Heart right ventricle (tissue), 16 donors: ENCODE data around the gene MEF2C. TPM values are rescaled to one million over a fixed set of nuclear protein-coding genes. Genes with fewer than 3 reads are reported as not detected.

Experiments
- ATAC-seq, 8 donors: fragments of 200-7000 bp; cut with Tn5 transposase; one replicate each; pipeline ENCODE4 v1.9.1; 2020; ENCODE audit warnings: mild to moderate bottlenecking in 8 of 8, moderate library complexity in 8 of 8, moderate number of reproducible peaks in 1 of 8
- DNase-seq, 2 donors: peaks; one replicate each; pipeline ENCODE4 v3.0.0-alpha.2; 2020
- H3K27ac ChIP-seq, 10 donors: fragments of 200-600 bp; sonication (generic) in 2 of 10; one replicate each; pipeline versions ENCODE4 v1.5.0 to v1.8.0; 2020 to 2022; ENCODE audit warnings: mild to moderate bottlenecking in 3 of 10
- H3K27me3 ChIP-seq, 7 donors: fragments of 200-600 bp; one replicate each; pipeline ENCODE4 v1.8.0; 2021 to 2022; ENCODE audit warnings: mild to moderate bottlenecking in 2 of 7
- H3K36me3 ChIP-seq, 9 donors: fragments of 200-600 bp; sonication (generic) in 1 of 9; one replicate each; pipeline versions ENCODE4 v1.5.0 to v1.8.0; 2020 to 2022; ENCODE audit warnings: mild to moderate bottlenecking in 2 of 9
- H3K4me1 ChIP-seq, 9 donors: fragments of 200-600 bp; sonication (generic) in 1 of 9; one replicate each; pipeline versions ENCODE4 v1.5.0 to v1.8.0; 2020 to 2022; ENCODE audit warnings: mild to moderate bottlenecking in 4 of 9
- H3K4me3 ChIP-seq, 10 donors: fragments of 200-600 bp; sonication (generic) in 2 of 10; one replicate each; pipeline versions ENCODE4 v1.5.0 to v1.8.0; 2020 to 2022; ENCODE audit warnings: mild to moderate bottlenecking in 7 of 10, moderate library complexity in 2 of 10
- H3K9me3 ChIP-seq, 11 donors: fragments of 200-600 bp in 10 of 11; sonication (generic) in 2 of 11; one replicate each; pipeline versions ENCODE4 v1.5.0 to v1.8.0; 2013 to 2022; ENCODE audit warnings: mild to moderate bottlenecking in 2 of 11, control low read depth in 1 of 11, moderate library complexity in 1 of 11
- WGBS, 2 donors: extraction: QIAGEN DNeasy Blood & Tissue Kit; methylation state at CpG; one replicate each; pipeline ENCODE4 v1.1.7; 2013; ENCODE audit warnings: inconsistent platforms in 1 of 2; 5-methylcytosine and 5-hydroxymethylcytosine counted together
- intact Hi-C, 10 donors: fragments of 100-400 bp; cut with DNase I; formaldehyde crosslinking; loops; one replicate each; pipeline versions ENCODE4 v1.11.1 to v1.14.2; 2022
- polyA plus RNA-seq, 2 donors: library from polyadenylated mRNA; stranded (reverse); fragments of 200-250 nt; gene quantifications; one replicate each; pipeline ENCODE4 v1.2.3, GENCODE V29; 2013
- total RNA-seq, 10 donors: library from RNA; stranded (reverse); fragmentation: NEBNext Ultra II Directional in 3 of 10; extraction: Animal tissue kit (Norgen Biotek cat#: 25700) in 3 of 10; gene quantifications; one replicate each; pipeline versions ENCODE4 v1.2.1 to v1.2.4, GENCODE V29; 2021 to 2023
- TF ChIP-seq, protein P1 (sequence below), 9 donors: fragments of 200-600 bp; sonication (generic) in 2 of 9; IDR thresholded peaks; one replicate each; pipeline versions ENCODE4 v1.5.0 to v1.8.0; 2021 to 2022; ENCODE audit warnings: antibody characterized with exemption in 9 of 9, mild to moderate bottlenecking in 5 of 9, moderate library complexity in 1 of 9
- donor health status: Arrhythmogenic right ventricular cardiomyopathy.
- donor health status: ischemic (EF 13 %, LVEDD 7.1; RV severe dilation, severe dysfunction).
- donor health status: healthy with polysubstance abuse.
- donor health status: DM: no; HTN: yes; CAD: no.
- donor health status: DM: no; HTN: no; CAD: no.
- donor health status: ischemic (EF 25% LVEDD 6.9; RV normal size, moderate dysfunction).
- donor health status: ischemic (EF 25% LVEDD 5.7; RV mildly dilated, moderate dysfunction).
- donor health status: healthy.
- donor health status: DM: yes; HTN: yes; CAD: no.
- donor health status: Ischemic cardiomyopathy.
- donor health status: ischemic (EF 35%, LVEDD 5.7; RV mildly dilated, moderate dysfunction).
- donor health status: nonischemic (EF 11% LVEDD 7.7; RV severe dilation, severe dysfunction).
- donor health status: DM: yes; HTN: yes; CAD: no.
- donor health status: PGD.
- donor health status: ischemic (EF 29% LVEDD 5.4; RV normal size, mild dysfunction).
- donor health status: nonischemic (EF 23%, LVEDD 6.1; RV moderate dilation, normal function).

MEF2C gene
- total and polyA plus RNA-seq, 12 donors, result 11.2 to 88.7 (median 66.3) TPM

DNA sequence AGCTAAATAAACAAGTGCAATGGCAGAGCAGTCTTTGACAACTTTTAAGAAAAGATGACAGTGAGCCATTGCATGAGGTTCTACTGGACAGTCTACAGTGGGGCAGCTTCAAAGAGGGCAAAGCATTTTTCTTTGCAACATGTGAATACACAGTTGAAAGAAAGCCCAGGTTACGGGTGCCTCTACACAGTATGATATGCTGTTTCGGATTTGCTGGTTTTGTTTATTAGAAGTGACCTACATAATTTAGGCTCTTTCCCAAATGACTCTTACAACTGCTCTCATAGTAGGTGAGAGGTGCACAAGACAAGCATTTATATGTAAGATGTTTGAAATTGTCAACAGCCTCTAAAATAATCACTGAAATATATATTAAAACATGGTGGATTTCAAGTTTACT lies 62.4 kb downstream of the MEF2C start:
- DNase-seq, result no peak
- Histone ChIP-seq H3K4me1 (peaks cover 0 to 99% (median 65%) of the 10 kb centered on the region in 9 donors), H3K4me3 (no peak overlapping the region), H3K27ac (peak overlapping the region in 1 of 10 donors; percentile 17), H3K36me3 (peaks cover 0 to 35% (median 10%) of the 10 kb centered on the region in 9 donors), H3K27me3 (no peaks in the 10 kb centered on the region), H3K9me3 (no peaks in the 10 kb centered on the region)
- intact Hi-C loops, result loop anchor here in 1 of 10 donors (10.0 kb wide), 1 partner anchor 76 kb away; no protein-coding TSS in a partner anchor
- TF ChIP-seq, protein P1, sequence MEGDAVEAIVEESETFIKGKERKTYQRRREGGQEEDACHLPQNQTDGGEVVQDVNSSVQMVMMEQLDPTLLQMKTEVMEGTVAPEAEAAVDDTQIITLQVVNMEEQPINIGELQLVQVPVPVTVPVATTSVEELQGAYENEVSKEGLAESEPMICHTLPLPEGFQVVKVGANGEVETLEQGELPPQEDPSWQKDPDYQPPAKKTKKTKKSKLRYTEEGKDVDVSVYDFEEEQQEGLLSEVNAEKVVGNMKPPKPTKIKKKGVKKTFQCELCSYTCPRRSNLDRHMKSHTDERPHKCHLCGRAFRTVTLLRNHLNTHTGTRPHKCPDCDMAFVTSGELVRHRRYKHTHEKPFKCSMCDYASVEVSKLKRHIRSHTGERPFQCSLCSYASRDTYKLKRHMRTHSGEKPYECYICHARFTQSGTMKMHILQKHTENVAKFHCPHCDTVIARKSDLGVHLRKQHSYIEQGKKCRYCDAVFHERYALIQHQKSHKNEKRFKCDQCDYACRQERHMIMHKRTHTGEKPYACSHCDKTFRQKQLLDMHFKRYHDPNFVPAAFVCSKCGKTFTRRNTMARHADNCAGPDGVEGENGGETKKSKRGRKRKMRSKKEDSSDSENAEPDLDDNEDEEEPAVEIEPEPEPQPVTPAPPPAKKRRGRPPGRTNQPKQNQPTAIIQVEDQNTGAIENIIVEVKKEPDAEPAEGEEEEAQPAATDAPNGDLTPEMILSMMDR (IDR thresholded peaks at IDR 0.05), result no peak
- ATAC-seq, result no peak
- WGBS, 2 donors, result 66 to 76% methylated on average over 2 of the region's 2 CpGs

DNA sequence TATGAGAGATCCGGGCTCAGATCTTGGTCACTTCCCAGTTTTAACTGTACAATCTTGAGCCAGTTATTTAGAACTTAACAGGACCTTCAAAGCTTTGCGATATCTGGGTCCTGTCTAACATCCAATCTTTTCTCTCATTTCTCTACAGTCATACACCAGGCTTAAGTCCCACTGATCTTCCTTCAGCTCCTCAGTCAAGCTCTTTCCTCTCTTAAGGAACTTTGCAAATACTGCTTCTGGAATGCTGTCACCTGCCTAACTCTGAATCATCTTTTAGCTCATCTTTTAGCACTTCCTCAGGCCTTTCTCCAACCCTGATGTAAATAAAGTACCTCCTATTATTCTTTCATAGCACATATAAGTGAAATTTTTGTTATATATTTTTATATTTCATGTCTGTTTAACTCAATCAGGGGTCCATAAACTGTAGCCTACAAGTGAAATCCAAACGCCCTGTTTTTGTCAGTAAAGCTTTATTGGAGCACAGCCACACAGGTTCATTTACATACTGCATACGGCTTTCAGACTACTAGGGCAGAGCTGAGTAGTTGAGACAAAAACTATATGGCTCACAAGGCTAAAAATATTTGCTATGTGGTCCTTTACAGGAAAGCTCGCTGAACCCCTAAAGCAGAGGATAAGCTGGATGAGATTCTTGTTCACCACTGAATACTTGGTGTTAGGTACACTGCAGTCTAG lies 63.5 kb downstream of the MEF2C start:
- 77 to 80% methylated on average over 5 of the region's 5 CpGs for WGBS, 2 donors
- intact Hi-C loops, result loop anchor here in 1 of 10 donors (5.0 kb wide), 1 partner anchor 37 kb away; no protein-coding TSS in a partner anchor
- Histone ChIP-seq H3K9me3 (no peaks in the 10 kb centered on the region), H3K4me1 (peaks cover 0 to 99% (median 67%) of the 10 kb centered on the region in 9 donors), H3K4me3 (no peak overlapping the region), H3K27ac (peak overlapping the region in 5 of 10 donors; percentile 2 to 42 (median 9)), H3K36me3 (peaks cover 0 to 35% (median 10%) of the 10 kb centered on the region in 9 donors), H3K27me3 (no peaks in the 10 kb centered on the region)
- DNase-seq, result no peak
- no peak for ATAC-seq
- TF ChIP-seq, protein P1 (IDR thresholded peaks at IDR 0.05), result no peak

DNA sequence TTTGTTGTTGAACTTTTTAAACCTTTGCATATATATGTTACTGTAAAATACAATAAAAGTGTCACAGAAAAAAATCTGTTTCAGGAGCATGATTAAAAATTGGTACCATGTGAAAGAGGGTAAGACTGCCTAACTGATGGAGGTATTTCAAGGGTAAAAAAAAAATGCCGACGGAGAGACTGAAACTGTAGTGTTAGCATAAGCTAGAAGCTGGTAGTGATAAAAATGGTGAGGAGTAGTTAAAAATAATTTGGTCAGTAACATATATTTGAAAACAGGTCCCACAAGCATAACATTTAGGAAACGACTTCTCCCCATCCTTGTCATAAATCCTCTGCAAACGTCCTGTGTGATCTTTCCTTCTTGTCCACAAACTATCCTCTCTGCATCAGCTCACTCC lies 64.7 kb downstream of the MEF2C start:
- intact Hi-C loops, result loop anchor here in 1 of 10 donors (5.0 kb wide), 1 partner anchor 36 kb away; no protein-coding TSS in a partner anchor
- peaks cover 0 to 99% (median 67%) of the 10 kb centered on the region in 9 donors for H3K4me1 ChIP-seq
- H3K36me3 ChIP-seq, result peaks cover 0 to 31% (median 8%) of the 10 kb centered on the region in 9 donors
- H3K9me3 ChIP-seq, result no peaks in the 10 kb centered on the region
- peak overlapping the region in 2 of 10 donors; percentile 2 to 42 for H3K27ac ChIP-seq
- ATAC-seq (no peak), DNase-seq (no peak)
- no peak overlapping the region for H3K4me3 ChIP-seq
- H3K27me3 ChIP-seq, result no peaks in the 10 kb centered on the region
- TF ChIP-seq, protein P1 (IDR thresholded peaks at IDR 0.05), result no peak
- 56 to 65% methylated on average over 4 of the region's 4 CpGs for whole genome bisulfite sequencing, 2 donors

DNA sequence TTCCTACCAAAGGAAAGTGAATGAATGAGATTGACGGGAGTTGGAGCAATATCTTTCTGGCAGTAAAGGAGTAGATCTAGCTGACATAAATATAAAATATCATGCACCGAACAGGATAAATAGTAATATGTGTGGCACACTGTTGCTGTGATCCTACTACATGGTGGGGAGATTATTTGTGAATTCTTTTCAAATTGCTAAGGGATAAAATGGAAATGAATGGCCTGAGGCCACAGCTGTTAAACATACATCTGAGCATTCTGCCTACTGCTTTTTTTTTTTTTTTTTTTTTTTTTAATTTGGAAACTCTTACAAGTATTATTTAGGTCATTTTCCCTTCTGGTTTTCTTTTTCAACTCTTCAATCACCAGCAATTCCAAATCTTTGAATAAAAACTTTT lies 66.8 kb downstream of the MEF2C start:
- peak overlapping the region in 8 of 10 donors; percentile 2 to 77 (median 63) for H3K27ac ChIP-seq
- TF ChIP-seq, protein P1 (IDR thresholded peaks at IDR 0.05), result no peak
- peak overlapping the region in 1 of 10 donors; percentile 7 for H3K4me3 ChIP-seq
- no peaks in the 10 kb centered on the region for H3K27me3 ChIP-seq
- intact Hi-C loops, result loop anchor here in 1 of 10 donors (5.0 kb wide), 1 partner anchor 34 kb away; no protein-coding TSS in a partner anchor
- H3K9me3 ChIP-seq, result no peaks in the 10 kb centered on the region
- DNase-seq (no peak), ATAC-seq (no peak)
- peaks cover 0 to 100% (median 68%) of the 10 kb centered on the region in 9 donors for H3K4me1 ChIP-seq
- peaks cover 0 to 16% (median 0%) of the 10 kb centered on the region in 9 donors for H3K36me3 ChIP-seq
- 62 to 77% methylated on average over 2 of the region's 2 CpGs for WGBS, 2 donors
